ENCODE results near the gene ZBTB16.

Gene ZBTB16

DNA sequence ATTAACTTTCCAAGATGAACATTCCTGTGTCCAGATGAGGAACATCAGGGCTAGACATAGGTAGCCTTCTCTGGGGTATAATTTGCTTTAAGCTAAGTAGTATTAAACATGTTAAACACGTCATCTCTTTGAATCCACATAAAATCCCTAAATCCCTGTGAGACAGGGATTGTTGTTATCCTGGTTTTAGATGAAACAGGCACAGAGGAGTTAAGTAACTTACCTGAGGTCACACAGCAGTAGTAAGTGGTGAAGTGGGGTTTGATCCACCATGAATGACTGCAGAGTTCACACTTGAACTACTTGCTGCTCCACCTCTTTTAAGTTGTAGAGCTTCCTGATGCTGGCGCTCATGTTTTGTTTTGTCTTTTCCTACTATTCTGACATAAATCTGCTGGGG, 154.1 kb downstream of the ZBTB16 start:
- TF ChIP-seq, protein P1, sequence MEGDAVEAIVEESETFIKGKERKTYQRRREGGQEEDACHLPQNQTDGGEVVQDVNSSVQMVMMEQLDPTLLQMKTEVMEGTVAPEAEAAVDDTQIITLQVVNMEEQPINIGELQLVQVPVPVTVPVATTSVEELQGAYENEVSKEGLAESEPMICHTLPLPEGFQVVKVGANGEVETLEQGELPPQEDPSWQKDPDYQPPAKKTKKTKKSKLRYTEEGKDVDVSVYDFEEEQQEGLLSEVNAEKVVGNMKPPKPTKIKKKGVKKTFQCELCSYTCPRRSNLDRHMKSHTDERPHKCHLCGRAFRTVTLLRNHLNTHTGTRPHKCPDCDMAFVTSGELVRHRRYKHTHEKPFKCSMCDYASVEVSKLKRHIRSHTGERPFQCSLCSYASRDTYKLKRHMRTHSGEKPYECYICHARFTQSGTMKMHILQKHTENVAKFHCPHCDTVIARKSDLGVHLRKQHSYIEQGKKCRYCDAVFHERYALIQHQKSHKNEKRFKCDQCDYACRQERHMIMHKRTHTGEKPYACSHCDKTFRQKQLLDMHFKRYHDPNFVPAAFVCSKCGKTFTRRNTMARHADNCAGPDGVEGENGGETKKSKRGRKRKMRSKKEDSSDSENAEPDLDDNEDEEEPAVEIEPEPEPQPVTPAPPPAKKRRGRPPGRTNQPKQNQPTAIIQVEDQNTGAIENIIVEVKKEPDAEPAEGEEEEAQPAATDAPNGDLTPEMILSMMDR (IDR thresholded peaks at IDR 0.05; ENCODE audit: low read depth, low read length) = no peak
- TF ChIP-seq MYC (IDR thresholded peaks at IDR 0.05; ENCODE audit: low read depth, low read length) (no peak), MAX (IDR thresholded peaks at IDR 0.05; ENCODE audit: low read depth, low read length) (no peak), POLR2A (IDR thresholded peaks at IDR 0.05; ENCODE audit: extremely low read depth, insufficient read length) (no peak)
- H3K4me3 ChIP-seq (ENCODE audit: low read depth, low read length) = no peak overlapping the region
- no peak for DNase-seq (ENCODE audit: low read depth)

- TF ChIP-seq, protein P1 (IDR thresholded peaks at IDR 0.05; ENCODE audit: low read depth, low read length) = no peak
- TF ChIP-seq MAX (IDR thresholded peaks at IDR 0.05; ENCODE audit: low read depth, low read length) = no peak
- no peak for TF ChIP-seq POLR2A (IDR thresholded peaks at IDR 0.05; ENCODE audit: extremely low read depth, insufficient read length)
- no peak for TF ChIP-seq MYC (IDR thresholded peaks at IDR 0.05; ENCODE audit: low read depth, low read length)
- DNase-seq (ENCODE audit: low read depth) = no peak
- H3K4me3 ChIP-seq (ENCODE audit: low read depth, low read length) = no peak overlapping the region
Measured at GRCh38 chr11:114215428-114215827, 155.9 kb downstream of the ZBTB16 start.

DNA sequence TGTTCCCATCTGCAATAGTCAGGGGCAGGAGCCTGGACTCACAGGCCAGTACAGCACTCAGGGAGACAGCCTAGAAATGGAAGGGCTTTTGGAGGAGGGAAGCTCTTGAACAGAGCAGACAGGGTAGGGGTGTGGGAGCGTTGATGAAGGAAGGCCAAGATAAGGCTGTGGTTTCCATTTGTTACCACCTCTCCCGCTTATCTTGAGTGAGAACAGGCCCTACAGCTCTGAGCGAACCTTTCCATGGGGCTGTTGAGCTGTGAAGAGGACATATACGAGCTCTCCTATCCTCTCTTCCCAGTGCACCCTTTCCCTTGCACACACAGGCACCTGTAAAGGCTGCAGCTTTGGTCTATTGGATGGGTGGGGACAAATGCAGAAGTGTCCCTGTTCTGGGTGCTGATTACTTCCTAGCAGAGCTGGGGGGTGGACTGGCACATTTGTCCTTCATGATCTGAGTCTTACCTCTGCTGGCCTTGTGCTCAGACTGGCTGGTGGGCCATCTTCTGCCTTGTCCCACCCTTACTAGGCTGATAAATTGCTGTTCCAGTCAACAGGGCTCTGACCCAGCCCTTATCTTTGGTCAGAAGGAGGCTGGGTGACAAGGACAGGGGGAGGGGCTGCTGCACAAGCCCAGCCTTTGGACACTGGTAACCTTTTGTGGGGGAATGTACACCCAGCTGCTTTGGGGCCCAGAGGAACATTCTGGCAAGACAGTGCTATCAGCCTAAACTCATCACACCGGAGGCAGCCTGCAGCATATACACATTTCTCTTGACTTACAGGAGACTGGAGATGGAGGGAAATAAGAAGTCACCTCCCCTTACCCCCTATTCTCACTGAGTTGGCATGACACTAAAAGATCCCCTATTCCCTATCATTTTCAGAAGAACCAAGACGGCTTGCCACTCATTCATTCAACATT, 156.6 kb downstream of the ZBTB16 start:
- DNase-seq (ENCODE audit: low read depth) = no peak
- H3K4me3 ChIP-seq (ENCODE audit: low read depth, low read length) = no peak overlapping the region
- TF ChIP-seq, protein P1 (IDR thresholded peaks at IDR 0.05; ENCODE audit: low read depth, low read length) = no peak
- TF ChIP-seq POLR2A (IDR thresholded peaks at IDR 0.05; ENCODE audit: extremely low read depth, insufficient read length) (no peak), MAX (IDR thresholded peaks at IDR 0.05; ENCODE audit: low read depth, low read length) (no peak), MYC (IDR thresholded peaks at IDR 0.05; ENCODE audit: low read depth, low read length) (no peak)

GRCh38 chr11:114216796-114217180, 157.3 kb downstream of the ZBTB16 start:
- no peak for DNase-seq (ENCODE audit: low read depth)
- no peak overlapping the region for H3K4me3 ChIP-seq (ENCODE audit: low read depth, low read length)
- TF ChIP-seq, protein P1 (IDR thresholded peaks at IDR 0.05; ENCODE audit: low read depth, low read length) = no peak
- TF ChIP-seq POLR2A (IDR thresholded peaks at IDR 0.05; ENCODE audit: extremely low read depth, insufficient read length) (no peak), MAX (IDR thresholded peaks at IDR 0.05; ENCODE audit: low read depth, low read length) (no peak), MYC (IDR thresholded peaks at IDR 0.05; ENCODE audit: low read depth, low read length) (no peak)

- H3K4me3 ChIP-seq (ENCODE audit: low read depth, low read length) = no peak overlapping the region
- TF ChIP-seq MAX (IDR thresholded peaks at IDR 0.05; ENCODE audit: low read depth, low read length) = no peak
- TF ChIP-seq MYC (IDR thresholded peaks at IDR 0.05; ENCODE audit: low read depth, low read length) = no peak
- TF ChIP-seq, protein P1 (IDR thresholded peaks at IDR 0.05; ENCODE audit: low read depth, low read length) = no peak
- no peak for DNase-seq (ENCODE audit: low read depth)
Measured at GRCh38 chr11:114218508-114218907, 159.0 kb downstream of the ZBTB16 start.

Measured in NB4 (cell line).